A549 treated with AZD9567 at 1 μM for 4 hours (cell line): ENCODE results near the gene SLC12A2. TPM values are rescaled to one million over a fixed set of nuclear protein-coding genes. Genes with fewer than 3 reads are reported as not detected.

Source experiments
- total RNA-seq: library from RNA; stranded (reverse); fragments of 200-300 nt; extraction: Qiagen RNA extraction; gene quantifications from 5 replicates; pipeline ENCODE4 v1.2.3, GENCODE V29; 2022; ENCODE audit not compliant: insufficient read depth

Gene SLC12A2
- total RNA-seq: 12.0 to 34.5 TPM (median 13.2 TPM) in 5 replicates

GRCh38 chr5:128083033-128083810, at the start of gene SLC12A2:
TSS of gene SLC12A2 (plus strand) at chr5:128083766. CDS start at chr5:128083955, 189 bp downstream.

